ENCODE data around the gene SERPINB1.

DNA sequence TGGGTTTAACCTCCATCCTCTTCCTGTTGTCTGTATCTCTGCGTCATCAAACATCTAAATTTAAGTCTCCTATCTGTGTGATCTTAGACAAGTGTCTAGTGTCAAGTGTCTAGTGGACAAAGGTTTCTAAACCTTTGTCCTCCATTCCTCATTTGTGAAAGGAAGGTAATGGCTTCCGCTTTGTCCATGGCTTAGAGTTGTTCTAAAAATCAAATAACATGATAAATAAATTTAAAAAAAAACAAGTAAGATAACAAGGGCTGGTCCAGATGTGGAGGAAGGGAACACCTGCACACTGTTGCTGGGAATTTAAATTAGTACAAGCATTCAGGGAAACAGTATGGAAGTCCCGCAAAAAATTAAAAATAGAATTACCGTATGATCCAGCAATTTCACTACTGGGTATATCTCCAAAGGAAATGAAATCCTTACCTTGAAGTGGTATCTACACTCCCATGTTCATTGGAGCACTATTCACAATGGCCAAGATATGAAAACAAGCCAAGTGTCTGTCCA lies 17.6 kb upstream of the SERPINB1 start:
- TF ChIP-seq, protein P1, sequence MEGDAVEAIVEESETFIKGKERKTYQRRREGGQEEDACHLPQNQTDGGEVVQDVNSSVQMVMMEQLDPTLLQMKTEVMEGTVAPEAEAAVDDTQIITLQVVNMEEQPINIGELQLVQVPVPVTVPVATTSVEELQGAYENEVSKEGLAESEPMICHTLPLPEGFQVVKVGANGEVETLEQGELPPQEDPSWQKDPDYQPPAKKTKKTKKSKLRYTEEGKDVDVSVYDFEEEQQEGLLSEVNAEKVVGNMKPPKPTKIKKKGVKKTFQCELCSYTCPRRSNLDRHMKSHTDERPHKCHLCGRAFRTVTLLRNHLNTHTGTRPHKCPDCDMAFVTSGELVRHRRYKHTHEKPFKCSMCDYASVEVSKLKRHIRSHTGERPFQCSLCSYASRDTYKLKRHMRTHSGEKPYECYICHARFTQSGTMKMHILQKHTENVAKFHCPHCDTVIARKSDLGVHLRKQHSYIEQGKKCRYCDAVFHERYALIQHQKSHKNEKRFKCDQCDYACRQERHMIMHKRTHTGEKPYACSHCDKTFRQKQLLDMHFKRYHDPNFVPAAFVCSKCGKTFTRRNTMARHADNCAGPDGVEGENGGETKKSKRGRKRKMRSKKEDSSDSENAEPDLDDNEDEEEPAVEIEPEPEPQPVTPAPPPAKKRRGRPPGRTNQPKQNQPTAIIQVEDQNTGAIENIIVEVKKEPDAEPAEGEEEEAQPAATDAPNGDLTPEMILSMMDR (IDR thresholded peaks at IDR 0.05), result no peak
- no peak for TF ChIP-seq POLR2A (IDR thresholded peaks at IDR 0.05)

Data from testis (tissue), 2 donors.